HG03342 (cell line): Measurements from ENCODE around the gene PRKAG1.

Source experiments
- ATAC-seq: cut with Tn5 transposase; IDR thresholded peaks from one replicate; pipeline ENCODE4 v1.9.1; 2021; ENCODE audit warnings: mild to moderate bottlenecking, moderate library complexity; ENCODE audit not compliant: unreplicated experiment

The PRKAG1 gene

DNA sequence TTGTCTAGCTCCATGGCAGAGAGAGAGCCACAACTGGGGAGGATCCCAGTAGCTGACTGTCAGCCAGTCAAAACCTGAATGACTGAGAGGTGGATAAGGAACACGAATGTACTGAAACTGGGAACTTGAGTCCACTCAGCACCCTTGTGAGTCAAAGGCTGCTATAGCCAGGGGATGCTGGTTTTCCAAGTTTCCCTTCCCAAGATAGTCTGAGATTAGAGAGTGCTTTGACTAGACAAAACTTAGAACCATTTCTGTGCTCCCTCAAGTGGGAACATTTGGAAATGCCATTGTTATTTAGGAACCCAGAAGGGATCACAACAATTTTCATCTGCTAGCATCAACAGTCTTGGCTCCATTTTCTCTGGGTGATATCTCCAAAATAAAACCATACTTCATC, 4.0 kb downstream of the PRKAG1 start:
- no peak for ATAC-seq

DNA sequence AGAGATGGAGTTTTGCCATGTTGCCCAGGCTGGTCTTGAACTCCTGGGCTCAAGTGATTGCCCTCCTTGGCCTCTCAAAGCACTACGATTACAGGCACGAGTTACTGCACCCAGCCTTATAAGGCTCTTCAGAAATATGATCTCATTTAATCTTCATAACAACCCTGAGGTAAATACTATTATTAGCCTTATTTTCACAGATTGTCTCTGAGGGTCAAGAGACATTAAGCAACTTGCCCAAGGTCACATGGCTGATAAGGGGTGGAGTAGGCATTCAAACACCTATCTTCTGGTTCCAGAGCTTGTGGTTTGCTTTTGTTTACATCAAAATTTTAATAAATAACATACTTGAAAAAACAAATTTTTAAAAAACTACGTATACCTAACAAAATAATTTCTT, 5.1 kb downstream of the PRKAG1 start:
- no peak for ATAC-seq

DNA sequence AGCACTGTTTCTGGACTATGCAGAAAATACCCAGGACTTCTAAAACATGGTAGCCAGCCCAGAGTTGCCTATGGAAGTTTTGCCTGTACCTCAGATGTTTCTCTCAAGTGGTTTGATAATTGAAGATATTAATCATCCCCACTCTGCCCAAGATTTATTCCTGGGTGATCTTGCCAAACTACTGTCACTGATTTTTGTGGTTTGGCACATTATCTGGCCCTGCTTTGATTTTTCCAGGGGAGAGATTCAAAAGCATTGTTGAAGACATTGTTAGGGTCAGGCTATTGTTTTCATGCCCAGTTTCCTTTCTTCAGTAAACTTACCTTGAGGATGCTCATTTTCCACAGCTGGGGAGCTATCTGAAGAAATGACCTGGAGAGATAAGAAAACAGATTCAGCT, 5.8 kb downstream of the PRKAG1 start:
- ATAC-seq = no peak

DNA sequence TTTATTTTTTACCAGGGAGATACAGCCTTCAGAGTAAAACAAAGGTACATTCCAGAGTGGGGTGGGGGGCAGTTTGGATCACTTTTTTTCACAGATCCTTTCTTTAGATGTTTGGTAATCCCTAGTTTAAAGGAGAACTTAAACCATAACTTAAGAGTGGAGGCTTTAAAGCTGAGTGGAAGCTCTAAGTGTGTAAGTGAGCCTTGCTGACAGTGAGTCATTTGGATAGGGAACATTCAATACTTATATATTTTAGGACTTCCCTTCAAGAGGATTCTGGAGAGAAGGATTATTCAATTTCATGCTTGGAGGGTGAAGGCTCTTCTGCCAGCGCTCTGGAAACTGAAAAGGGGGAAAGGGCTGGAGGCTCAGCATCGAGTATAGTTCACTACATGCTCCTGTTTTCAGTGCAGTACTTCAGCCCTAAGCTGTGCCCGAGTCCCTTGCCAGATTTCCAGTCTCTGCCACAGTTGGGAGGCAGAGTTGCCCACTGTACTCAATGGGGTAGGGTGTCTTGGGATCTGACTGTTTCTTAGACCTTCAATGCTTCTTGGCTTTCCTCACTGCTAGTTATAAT, 8.4 kb downstream of the PRKAG1 start:
- no peak for ATAC-seq

DNA sequence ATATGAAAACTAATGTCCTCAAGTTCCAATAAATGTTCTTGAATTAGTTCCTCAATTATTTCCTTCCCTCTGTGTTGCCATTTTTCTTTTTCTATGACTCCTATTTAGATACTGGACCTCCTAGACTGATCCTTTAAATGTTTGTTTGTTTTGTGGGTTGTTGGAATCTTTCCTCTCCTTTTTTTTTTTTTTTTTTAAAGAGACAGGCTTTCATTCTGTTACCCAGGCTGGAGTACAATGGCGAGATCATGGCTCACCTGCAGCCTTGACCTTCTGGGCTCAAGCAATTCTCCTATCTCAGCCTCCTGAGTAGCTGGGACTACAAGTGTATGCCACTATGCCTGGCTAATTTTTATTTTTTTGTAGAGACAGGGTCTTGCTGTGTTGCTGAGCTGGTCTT, 9.6 kb downstream of the PRKAG1 start:
- no peak for ATAC-seq

DNA sequence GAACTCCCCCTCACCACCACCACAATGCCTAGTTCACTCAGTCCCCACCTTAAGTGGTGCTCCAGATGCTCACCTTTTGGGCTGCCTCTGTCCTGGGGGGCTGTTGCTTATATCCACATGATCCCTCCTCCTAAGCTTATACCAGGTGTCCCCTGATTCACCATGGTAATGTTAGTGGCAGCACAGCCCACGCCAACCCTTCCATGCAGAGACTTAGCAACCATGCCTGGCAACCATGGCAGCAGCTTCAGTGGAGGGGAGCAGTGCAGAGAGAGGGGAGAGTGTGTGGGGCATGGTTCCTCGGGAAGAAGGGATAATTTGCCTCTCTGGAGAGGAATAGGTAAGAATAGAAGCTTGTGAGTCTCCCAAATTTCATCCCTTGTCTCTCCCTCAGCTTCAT, 18.2 kb downstream of the PRKAG1 start:
- ATAC-seq = no peak

DNA sequence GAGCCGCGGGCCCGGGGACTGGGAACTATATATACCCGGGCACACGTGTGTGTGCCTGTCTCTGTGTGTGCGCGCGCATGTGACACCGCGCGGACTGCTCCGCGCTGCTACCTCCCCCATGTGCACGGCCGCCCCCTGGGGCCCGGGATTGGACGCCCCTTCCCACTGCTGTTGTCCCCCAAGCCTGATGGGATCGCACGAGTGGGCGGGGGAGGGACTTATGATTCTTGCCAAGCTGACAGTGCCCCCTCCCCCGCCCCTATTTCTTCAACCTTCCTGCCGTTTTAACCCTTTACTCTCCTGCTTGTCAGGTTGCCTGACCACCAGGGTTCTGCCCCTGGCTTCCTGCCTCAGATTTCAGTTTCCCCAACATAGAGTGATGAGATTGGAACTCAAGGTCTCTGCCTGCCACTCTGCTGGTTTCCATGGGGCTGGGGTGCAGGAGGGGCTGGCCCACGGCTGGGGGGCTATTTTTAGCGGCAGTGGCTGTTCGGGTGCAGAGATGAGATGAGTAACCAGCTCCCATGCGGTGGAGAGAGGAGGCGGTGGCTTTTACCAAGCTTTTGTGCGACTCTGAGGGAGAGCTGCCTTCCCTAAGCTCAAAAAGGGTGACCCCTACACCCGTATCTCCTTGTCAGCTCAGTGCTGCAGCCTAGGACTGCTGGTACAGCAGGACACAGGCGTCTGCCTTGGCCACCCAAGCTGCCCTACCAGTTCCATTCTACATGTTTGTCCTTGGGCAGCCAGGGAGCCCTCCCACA, 19.0 kb downstream of the PRKAG1 start, which contains the start of gene DDN:
DDN (minus strand) TSS at position 5 of the 761 bp plus-strand sequence. CDS start 88 bp downstream, outside the sequence.
- ATAC-seq = peak; percentile 35

DNA sequence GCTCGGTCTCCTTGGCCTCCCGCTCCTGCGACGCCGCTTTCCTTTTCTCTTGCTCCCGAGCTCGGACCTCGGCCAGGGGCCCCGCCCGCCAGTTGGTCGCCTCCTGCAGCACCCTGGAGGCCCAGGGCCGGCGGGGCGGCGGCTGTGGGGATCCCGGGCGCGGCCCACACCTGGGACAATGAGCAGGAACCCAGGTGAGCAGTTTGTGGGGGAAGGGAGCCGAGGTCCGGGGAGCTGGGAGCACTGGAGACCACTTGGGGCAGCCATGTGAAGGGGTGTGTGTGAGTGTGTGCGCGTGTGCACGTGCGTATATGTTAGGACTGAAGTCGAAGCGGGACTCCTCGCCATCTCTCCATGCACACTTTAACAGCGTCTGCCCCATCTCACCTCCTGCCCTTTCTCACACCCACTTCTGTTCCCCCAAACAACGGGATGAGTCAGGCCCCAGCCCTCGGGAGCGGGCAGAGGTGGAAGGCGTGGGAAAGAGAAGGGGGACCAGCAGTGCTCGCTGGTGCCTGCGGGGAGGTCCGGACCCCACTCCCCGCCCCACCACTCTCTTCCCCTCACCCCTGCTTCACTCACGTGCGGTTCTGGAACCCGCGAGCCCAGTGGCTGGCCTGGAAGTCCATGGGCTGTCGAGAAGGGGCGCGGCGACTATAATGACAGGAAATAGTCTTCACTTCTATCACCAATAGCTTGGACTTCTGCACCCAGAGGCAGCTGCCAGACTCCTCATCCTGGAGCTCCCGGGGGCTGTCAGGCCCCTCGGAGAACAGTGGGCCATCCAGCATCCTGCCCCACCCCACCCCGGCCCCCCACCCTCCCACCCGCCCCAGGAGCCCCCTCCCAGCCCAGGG, 19.9 kb downstream of the PRKAG1 start:
- ATAC-seq = peak; percentile 2

DNA sequence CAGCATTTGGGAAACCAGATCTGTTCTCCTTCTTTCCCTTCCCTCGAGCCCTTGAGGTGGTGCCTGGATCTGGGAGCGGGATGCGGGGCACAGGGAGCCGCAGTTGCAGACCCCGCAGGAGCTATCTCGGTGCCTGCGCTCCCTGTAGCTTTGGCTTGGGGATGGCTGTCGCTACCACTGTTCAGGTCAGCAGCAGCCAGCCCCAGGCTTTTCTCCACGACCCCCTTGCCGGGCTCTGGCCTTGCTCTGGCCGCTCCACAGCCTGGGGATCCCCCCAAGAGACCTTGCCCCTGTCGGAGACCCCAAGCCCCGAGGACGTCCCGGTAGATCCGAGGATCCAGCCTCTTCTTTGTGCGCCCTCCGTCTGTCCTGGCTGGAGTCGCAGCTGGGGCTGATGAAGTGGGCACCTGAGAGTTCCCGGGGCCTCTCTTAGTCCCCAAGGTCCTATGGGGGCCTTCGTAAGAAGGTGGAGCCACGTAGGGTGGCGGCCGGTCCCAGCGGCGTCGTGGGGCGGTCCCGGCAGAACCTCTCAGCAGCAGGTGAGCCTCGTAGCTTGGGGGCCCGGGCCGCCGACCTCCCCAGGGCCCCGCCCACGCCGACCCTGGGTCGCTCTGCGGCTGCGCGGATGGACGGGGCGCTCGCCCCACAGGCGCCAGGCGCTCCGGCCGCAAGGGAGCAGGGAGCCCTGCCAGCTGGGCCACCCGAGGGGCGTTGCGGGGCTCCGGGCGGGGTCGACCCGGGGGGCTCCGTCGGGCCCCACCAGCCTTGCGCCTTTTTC, 20.7 kb downstream of the PRKAG1 start:
- no peak for ATAC-seq

DNA sequence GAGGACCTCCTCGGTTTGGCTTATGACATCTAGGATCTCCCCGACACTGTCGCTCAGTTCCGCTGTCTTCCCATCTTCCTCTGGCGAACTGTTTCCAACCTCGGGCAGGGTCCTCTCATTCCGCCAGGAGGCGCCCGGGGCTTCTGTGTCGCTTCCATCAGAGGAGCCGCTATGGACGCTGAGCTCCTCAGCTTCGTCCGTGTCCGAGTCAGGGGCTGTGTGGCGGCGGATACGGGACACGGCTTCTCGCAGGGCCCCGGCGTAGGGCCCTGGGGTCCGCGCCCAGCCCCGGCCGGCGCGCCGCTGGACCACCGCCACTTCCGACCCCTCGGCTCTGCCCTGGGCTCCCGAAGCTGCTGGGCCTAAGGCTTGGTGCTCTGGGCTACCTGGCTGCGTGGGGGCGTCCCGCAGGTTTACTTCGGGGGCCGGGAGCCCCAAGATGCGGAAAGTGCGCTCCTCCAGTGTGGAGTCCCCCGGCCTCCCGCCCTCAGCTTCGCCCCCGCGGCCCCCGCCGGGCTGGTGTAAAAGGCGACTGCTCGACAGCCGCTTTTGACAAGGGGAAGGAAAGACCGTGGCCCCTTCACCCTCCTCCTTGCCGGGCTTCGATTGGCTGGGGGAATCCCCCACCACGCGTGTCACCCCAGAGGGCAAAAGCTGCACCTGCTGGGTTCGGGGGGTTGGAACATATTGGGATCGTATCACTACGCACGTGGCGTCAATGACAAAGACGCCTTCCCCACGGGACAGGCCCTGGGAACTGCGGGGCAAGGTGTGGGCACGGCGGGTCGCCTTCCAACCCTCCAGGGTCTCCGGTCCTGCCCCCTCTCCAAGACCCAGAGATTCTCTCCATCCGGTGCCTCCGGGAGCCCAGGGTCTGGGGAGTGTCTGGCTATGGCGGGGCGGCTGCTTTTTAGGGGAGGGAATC, 21.5 kb downstream of the PRKAG1 start:
- no peak for ATAC-seq

DNA sequence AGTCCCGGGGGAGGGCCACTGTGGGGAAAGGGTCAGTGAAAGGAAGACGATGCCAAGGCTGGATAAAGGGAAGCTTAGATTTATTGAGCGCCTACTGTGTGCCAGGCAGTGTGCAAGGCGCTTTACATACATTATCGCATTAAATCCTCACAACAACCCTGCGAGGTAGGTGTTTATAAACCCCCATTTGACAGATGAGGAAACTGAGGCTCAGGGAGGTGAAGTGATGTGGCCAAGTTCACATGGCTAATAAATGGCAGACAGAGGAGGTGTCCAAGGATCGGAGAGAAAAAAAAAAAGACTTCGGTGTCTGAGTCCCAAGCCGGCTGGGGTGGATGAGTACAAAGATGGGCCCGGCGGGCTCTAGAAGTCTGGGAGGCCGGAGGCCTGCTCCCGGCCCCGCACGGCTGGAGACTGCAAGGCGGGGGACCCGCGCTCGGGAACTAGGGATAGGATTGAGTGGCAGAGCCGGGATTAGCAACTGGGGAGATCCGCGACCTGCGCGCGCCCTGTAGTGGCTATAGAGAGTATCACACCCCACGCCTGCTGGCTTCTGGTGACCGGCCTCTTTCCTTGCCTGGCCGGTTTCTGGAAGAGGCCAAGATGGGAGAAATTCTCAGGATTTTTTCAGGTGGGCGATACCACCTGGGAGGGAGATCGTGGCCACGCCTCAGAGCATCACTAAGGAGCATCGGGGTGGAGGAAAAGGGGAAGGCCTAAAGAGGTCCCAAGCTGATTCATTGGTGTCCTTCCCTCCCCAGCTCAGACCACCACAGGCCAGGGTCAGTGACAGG, 23.3 kb downstream of the PRKAG1 start:
- no peak for ATAC-seq

DNA sequence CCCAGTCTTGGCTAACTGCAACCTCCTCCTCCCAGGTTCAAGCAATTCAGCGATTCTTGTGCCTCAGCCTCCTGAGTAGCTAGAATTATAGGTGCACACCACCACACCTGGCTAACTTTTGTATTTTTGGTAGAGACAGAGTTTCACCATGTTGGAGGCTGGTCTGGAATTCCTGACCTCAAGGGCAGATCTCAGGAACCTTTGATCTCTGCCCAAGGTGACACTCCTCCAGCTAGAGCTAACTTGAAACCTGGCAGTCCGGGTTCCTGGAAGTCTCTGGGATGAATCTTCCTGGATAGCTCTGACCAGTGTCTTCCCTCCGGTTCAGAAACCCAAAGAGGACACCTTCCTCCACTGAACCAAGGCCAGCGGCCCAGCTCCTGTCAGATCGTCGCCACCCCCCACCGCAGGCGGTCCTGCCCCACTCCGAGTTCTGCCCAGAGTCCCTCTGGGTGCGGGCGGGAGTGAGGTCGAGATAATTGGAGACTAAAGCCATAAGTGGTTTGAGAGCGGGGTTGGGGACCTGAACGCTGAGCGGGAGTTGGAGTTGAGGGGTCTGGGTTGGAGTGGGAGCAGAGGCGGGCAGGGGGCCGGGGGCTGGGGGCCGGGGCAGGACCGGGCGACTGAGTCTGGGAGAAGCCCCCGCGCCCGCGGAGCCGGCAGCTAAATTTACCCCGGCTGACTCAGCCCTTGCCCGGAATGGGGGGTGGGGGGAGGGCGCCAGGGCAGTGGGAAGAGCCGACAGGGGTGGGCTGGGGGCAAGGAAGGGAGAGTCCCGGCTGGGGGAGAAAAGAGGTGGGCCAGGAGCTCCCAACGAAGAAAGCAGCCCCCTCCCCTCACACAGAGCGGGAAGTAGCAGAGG, 24.1 kb downstream of the PRKAG1 start:
- ATAC-seq = no peak

DNA sequence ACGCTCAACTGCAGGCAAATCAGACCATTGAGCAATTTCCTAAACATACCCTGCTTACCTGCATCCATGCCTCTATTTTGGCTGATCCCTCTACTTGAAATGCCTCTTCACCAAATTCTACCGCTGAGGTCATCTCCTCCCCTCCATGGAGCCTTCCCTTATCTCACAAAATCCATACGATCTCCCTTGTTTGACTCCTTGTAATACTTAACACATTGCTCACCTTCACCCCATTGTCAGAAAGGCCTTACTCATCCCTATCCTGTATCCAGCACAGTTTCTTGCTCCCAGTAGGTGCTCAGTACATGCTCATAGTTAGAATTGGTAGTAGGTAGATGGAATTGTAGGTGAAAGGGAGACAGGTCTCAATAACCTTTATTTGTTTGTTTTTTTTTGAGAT, 24.8 kb downstream of the PRKAG1 start:
- ATAC-seq = no peak

DNA sequence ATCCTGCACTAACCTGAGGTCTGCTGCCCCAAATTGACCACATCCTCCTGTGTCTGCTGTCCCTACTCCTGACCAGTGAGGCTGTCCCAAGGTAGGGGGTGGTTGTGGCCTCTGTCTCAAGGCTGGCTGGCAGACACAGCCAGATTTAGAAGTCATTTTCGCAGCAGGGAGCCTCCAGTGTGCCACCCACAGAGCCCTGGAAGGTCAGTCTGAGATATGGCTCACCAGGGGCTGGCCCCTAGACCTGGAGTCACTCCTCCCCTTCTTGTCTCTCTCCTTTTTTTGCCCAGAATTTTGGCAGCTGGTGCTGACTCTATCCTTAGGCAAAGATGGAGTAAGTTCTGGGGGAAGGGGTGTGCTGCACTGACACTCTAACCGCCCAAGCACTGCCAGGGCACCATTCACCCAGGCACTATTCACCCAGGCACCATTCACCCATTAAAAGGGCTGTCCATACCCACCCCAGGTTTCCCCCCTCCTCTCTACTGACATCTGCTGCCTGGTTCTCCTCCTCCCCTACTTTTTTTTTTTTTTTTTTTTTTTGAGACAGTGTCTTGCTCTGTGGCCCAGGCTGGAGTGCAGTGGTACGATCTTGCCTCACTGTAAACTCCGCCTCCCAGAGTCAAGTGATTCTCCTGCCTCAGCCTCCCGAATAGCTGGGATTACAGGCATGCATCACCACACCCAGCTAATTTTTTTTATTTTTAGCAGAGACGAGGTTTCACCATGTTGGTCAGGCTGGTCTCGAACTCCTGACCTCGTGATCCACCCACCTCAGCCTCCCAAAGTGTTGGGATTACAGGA, 27.1 kb downstream of the PRKAG1 start:
- ATAC-seq = no peak

DNA sequence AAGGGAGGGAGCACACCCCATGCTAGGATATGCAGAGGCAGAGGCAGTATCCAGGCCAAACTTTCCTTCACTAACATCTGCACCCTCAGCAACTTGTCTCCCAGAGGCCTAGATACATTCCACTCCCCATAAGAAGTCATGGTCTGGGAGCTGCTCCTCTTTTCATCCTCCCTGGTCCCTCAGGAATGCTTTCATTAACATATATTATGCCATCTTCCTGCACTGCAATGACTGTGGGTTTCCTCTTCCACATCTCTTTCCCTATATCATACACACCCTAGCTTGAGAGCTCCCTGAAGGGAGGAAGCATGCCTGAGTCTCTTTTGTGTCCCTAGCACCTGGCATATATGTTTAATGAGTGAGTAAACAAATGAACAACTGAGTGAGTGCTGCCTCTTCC, 28.0 kb downstream of the PRKAG1 start:
- no peak for ATAC-seq

DNA sequence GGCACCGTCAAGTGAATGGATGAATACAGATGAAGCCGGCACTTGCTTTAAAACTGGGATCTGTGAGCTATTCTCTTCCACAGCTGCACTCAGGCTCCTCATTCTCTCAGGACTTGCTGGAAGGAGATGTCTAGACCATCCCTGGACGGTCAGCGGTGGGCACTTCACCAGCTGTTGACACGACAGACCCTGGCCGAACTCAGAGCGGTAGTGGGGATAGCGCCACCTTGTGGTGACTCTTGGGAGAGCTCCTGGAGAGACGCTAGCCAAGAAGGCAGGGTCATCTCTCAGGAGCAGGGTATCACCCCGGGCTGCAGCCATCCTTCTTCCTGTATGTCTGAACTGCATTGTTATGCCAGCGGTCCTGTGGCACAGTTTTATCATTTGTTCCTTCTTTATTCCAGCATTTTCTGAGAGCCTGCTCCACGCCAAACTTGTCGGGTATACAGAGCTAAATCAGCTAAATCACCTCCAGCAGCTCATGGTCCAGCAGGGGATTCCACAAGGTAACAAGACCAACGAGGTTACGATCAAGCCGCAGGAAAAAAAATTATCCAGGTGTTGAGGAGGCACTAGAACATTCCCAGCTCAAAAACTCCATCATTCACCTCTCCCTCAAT, 30.4 kb downstream of the PRKAG1 start:
- no peak for ATAC-seq

DNA sequence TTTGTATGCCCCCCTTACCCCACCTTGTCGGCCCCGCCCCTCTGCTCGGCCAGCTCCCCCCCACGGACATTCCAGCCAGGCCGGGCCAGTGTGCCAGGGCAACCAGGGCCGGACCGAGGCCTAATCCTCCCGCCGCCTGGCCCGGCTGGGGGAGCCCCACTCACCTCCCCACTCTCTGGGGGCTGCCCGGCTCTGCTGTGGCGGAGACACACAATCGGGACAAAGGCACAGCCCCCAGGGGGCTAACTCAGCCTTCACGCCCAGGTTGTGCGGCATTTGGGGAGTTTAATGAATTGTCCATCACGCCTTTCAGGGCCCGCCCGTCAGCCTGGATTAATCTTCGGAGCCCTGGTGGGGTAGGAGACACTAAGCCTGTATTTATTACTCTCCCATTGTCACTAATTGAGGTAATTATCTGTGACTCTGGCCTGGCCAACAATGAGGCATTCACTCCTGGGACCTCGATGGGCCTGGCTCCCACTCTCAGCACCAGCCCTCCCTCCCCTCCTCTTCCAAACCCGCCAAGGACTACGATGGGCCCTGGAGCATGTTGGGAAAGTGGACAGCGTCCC, 31.8 kb downstream of the PRKAG1 start:
- ATAC-seq = no peak
